T-helper 1 cell (primary cell): ENCODE data around the gene AIG1.

Experiments
- DNase-seq, 5 donors: peaks; one replicate each; pipeline ENCODE4 v3.0.0-alpha.2; 2012 to 2020

Gene AIG1

DNA sequence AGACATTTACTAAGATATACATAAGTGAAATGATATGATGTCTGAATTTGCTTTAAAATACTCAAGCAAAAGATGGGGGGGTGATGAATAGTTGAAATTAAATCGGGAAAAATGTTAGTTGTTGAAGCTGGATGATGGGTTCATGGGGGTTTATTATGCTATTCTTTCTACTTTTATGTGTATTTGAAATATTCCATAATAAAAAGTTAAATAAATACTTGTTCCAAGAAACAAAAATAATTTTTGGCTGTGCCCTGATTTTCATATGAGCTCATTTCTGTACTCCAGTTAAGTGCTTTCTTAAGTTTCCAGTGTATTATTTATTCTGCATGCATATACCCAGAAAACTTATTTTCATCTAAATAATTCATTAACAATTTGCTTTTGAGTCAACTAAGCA is 138.6 kb downstream of the AIG1 start:
- DNase-seq, result no peak

DNA sequence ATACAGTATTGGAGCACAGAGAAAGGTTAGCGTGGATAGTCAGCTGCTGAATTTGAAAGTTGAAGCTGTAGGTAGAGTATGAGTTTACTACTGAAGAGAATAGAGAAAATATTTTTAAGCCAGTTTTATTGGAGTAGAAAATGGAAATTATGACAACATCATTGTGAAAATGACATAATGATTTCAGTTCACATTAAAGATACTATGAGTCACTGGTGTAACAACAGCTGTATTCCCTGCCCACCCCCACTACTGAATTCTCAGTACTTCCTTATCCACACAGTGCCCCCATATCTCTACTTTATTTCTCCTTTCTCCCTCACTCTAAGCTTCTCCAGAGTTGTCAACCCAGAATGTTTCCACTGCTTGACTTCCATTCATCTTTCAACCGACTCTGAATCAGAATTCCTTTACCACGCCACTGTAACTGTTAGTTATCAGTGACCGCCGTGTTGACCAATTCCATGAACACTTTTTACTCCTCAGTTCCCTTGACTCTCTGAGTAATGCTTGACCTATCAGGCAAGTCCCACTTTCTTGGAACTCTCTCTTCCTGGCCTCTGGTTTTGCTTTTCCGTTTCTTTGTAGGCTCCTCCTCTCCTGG is 139.6 kb downstream of the AIG1 start:
- DNase-seq, result no peak

DNA sequence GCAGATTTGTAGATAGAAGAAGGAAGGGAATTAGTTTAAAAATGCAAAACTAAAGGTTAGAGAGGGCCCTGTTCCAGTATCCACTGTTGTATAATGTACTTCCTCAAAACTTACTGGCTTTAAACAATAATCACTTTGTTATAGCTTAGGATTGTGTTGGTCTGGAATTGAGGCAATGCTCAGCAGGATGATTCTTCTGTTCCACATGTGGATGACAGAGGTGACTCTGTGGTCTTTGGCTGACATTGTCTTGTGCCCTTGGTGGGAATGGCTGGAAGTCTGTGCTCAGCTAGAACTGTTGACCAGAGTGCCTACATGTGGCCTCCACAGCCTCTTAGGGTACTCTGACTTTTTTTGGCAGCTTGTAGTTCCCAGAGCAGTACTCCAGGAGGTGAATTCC is 143.4 kb downstream of the AIG1 start:
- no peak for DNase-seq

DNA sequence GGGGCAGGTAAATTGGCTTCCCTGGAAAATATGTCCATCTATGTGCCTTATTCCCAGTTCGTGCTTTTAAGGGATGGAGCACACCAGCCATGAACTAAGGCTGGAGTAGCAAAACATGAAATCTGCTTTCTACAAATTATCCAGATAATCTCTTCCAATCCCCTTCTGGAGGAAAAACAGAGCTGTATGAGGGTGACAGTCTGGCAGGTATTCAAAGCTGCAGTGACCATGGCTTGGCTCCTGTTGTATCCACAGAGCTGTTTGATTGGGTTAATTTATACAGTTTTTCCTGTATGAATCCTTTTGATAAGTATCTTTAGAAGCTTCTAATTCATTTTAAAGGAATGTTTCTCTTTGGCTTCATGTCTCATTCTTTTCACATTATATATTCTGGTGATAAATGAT is 144.4 kb downstream of the AIG1 start:
- DNase-seq, result no peak

DNA sequence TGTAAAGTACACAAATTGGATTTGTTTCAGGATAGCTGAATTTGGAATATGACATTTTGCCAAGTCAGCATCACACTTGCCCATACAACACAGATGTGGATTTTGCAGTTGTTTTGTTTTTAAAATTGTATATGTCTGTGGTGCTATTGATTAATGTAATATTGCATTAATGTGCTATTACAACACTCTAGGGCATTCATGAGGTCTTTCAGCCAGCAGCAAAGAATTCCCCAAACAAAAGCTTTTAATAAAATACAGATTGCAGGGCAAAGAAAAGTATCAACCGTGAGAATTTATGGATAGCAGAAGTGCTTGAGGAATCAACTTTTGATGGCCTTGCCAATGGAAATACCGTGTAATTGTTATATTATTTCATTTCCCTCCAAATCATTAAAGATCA is 144.9 kb downstream of the AIG1 start:
- no peak for DNase-seq

DNA sequence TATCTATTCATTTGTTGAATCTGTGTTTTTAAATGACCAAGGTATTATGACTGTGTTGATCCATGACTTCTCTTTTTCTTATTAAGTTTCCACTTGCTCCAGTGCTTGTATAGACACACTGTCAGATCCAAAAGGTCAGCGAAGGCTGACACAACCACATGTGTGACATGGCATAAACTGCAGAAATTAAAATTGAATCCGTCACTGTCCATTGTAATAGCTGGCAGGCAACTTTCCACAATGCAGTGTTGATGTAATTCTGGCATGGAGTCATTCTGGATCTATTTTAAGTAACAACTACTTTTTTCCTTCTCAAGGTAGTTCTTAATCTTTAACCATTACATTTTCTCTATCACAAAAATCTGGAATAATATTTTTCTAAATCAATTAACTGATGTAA is 145.3 kb downstream of the AIG1 start:
- DNase-seq, result no peak

DNA sequence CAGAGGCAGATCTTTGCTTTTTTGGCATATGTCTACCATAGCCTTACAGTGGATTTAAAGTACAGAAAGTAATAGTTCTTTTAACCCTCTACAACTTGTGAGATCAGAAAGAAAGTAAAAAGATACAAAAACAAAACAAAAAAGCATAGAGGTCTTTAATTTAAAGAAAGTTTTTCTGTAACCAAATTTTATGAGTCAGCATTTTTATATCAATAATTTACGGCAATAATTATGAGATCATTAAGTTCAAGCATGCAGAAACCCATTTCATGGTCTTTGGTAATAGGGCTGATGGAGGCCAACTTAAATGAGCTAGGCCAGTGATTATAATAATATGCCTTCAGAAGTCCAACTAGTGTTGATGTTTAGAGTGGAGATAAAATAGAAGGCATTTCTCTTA is 145.9 kb downstream of the AIG1 start:
- DNase-seq, result no peak

DNA sequence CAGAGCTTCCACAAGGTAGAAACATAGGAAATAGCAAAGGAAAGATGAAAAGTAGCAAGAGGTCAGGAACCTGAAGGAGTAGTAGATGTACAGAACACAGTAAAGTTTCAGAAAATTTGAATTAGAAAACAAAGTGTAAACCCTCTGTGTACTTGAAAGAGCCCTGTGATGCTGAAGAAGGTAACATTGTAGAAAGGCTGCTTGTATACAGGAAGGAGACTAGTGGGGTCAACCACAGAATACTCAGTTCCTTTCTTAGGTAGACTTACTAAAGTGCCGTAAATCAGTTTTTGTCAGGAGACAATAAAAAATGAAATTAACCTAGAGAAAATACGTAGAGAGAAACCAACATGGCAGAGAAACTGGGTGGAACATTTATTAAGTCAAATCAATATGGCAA is 149.7 kb downstream of the AIG1 start:
- DNase-seq, result no peak

DNA sequence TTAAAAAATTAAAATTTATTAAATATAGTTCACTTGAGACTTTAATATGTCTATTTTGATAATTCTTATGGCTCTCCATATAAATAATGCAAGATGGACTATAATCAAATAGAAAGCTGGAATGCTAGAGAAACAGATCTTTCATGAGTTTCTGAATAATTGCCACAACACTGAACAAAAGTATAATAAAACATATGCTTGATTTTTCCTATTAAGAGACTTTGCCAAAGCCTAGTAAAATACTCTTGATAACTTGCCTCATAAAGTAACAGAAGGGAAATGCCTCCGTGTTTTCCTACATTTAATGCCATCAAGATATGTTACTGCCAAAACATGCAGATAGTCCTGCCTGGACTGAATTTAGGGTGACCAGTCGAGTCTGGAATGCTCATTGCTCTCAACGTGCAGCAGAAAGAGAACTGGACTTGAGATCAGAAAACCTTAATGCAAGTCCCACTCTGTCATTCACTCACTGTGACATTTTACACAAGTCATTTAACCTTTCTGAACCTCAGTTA is 153.2 kb downstream of the AIG1 start:
- no peak for DNase-seq

DNA sequence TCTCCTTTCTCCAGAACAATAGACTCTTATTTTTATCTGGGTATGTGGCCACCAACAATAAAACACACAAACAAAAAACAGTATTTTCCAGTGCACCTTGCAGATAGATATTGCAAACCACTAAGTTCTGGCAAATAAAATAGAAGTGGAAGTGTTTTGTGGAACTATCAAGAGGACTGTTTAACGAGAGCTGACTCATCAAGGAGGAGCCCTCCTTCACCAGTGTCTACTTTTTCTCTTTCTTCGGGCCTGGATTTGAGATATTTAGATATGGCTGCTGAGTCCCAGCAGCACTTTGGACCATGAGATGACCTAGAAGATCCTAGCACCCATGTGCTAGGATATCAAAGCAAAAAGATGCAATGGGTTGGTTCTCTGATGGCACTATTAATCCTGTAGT is 154.7 kb downstream of the AIG1 start:
- DNase-seq, result no peak

DNA sequence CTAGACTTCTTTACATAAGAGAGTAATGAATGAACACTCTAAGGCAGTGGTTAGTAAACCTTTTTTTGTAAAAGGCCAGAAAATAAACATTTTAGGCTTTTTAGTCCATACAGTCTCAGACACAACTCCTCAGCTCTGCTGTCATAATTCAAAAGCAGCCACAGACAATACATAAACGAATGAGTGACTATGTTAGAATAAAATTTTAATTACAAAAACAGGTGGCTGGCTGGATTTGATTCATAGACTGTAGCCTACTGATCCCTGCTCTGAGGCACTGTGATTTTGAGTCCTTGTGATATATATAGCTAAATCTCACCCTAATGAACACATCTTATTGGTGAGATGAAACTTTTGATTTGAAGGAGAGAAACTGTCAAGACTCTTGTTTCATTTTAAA is 155.1 kb downstream of the AIG1 start:
- DNase-seq, result no peak

DNA sequence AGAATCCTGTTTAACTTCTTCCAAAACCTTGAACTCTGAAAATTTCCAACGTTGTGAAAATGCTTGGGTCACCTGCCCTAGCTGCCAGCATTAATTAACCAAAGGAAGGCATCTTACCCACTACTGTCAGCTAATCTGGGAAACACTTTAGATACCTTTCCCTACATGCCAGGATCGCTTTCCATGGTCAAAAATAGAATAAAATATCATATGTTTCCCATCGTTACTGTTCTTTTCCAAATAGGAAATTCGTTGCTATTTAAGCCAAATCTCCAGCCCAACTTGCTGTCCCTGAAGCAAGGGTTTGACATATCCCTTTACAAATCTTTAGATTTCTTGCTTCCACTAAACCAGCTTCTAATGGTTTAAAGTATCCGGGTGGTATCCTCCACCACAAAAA is 157.5 kb downstream of the AIG1 start:
- DNase-seq, result no peak

DNA sequence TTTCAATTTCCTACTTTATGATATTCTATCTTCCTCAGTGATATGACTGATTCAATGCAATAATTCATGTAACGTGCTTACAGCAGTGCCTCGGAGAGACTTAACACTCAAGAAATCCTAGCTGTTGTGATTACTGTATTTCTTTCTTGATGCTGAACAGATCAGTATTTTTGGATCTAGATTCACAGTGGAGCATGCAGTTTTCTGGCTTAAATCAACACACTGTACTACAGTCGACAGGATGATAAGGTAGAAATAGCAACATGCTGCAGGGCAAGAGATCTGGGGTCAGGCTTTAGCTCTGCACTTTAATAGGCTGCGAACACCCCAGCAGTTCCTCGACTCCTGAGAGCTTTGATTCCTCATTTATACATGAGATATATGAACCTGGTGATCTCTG is 161.0 kb downstream of the AIG1 start:
- DNase-seq, result no peak

DNA sequence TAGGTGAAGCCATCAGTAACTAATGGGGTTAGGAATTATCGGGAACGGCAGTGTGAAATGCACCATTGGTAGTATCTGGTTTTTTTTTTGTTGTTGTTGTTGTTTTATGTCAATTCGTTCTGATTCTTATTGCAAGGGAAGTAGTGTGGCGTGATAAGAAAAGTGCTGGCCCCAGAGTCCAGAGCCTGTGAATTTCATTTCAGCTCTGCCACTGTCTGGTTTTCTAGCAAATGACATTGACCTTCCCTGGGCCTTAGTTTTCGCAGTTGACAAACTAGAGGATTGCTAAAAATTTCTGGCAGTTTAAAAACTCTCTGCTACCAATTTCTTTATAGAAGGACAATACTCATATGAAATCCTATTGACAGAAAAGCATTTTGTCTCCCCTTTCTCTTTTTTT is 161.6 kb downstream of the AIG1 start:
- no peak for DNase-seq

DNA sequence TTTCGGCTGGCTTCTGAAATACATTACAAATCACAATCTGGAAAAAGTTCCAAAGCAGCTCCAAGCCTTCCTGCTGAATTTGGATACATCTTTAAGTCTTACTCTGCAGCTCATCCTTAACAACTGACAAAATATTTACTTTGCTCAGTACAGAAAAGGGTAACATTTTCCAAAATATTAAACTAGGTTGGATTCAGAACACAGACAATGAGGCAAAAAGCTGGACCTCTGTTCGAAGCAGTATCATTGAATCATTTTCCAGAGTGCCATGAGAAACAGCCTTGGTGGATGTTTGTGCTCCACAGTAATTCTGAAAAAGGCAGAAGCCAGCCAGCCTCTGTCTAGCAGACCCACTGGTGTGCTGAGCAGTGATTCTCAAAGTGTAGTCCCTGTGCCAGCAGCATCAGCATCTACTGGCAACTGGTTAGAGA is 162.1 kb downstream of the AIG1 start:
- DNase-seq, result no peak

DNA sequence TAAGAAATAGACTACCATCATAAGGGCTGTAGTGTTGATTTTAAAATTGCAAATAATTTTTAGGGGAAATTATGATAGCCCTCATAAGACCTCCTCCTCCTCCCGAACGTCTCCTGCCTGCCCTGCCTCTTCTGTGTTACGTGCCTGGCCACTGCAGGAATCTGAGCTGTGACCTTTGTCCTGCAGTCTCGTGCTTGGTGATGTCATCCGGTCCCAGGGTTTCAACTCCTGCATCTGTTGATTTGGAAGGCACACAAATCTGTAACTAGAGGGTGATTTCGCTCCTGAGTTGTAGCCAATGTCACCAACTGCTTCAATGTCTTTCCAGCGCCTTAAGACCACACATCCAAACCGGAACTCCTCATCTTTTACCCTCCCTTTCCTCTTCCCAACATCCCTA is 163.2 kb downstream of the AIG1 start:
- DNase-seq, result no peak

DNA sequence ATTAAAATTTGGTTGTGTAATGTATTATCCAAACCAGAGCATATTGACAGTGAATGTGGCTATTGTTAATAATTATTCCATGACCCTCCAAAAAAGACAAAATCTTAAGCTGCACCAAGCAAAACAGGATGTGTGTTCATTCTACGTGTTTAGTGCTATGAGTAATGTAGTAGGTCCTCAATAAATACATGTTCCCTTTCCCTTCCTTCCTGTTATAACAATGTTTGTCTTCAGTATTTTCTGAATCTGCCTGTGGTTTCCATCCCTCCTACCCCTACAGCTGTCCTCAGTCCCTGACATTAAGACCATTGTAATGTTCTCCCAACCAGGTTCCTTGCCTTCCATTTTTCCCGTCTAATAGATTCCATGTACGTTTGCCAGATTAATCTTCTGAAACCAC is 163.8 kb downstream of the AIG1 start:
- DNase-seq, result no peak

DNA sequence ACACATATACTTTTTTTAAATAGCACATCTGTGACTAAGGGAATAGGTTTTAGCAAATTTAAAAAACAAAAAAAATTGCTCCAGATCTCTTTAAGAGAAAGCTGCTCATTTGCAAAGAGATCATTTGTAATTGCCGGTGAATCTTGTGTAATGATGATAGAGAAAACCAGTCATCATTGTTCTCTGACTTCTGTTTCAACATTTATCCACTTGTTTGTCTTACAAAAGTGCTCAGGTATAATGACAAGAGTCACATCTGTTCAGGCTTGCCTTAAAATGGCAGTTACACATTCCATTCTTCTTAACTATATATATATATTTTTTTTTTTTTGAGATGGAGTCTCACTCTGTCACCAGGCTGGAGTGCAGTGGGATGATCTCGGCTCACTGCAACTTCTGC is 165.2 kb downstream of the AIG1 start:
- DNase-seq, result no peak

DNA sequence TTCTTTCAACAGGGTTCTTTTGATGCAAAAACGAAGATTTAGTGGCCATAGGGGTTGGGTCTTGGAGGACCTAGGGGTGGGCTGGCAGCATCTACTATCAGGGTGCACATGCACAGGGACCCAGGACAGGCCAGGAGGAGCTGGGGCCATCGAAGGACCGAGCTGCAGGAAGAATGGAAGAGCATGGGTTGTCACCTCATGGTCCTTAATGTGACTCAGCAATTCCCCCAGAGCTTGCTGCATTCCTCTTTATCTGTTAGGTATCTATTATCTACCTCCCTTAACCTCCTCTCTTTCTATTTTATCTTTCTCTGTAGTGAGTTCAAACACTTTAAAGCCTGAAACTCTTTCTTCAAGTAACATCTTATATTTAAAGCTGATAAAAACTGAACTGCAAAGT is 167.0 kb downstream of the AIG1 start:
- DNase-seq, result no peak

DNA sequence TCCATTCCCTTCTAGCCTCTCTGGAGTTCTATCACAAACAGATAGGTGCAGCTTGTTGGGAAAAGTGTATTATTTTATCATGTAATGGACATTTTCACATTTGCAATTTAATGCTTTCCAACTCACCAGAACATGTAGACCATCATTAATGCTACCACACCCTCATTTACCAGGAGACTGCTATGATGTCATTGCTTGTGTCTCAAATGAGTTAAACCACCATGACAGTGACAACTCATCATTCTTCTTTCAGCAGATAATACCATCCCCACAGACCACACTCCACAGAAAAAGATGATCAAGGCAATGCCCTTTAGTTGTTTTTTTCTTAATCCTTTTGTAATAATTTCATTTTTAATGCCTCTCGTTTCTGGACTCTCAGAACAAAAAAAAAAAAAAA is 168.7 kb downstream of the AIG1 start:
- DNase-seq, result no peak

DNA sequence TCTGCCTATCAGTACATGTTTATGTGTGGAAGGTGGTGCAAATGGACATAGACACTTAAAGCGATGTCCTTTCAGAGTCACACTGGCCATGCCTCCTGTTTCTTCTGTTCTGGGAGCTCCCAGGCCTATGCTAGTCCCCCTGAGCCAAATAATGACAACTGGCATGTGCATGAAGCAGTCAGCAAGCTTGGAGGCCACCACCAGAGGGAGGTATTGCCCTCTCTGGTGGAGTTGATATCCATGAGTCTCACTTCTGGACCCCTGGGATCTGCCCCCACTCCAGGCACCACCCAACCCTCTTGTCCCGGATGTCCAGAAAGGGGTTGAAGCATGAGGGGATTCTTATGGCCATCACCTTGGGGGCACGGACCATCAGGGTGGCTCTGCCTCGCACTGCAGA is 172.2 kb downstream of the AIG1 start:
- peak in 2 of 5 donors; percentile 1 to 12 for DNase-seq

DNA sequence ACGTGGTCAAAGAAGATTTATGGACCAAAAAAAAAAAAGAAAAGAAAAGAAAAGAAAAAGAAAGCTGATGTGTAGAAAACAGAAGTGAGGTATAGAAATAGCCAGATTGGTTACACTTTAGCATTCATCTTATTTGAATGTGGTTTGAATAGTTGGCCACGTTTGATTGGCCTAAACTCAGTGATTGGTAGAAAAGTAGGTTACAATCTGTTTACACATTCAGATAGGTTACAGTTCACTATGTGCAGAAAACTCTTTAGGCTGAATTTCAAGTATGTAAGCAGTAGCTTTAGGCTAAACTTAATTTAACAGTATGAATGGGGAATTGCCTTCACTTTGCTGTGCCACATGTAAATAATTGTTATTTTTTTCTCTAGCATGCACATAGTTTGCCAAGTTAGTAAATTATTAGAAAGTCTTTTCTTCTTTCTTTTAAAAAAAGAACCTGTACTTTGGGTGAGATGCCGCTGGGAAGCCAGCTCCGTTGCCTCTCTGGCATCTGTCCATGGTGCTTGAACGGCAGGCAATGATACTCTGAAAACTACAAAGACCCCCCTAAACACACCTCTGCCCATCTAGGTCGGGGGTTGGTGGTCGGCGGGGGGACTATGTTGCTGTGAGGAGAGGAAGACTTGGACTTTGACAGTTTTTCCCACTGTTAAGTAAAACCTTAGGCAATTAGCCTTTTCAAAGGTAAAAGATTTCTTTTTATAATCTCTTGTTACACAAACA is 173.0 kb downstream of the AIG1 start:
- DNase-seq, result no peak

DNA sequence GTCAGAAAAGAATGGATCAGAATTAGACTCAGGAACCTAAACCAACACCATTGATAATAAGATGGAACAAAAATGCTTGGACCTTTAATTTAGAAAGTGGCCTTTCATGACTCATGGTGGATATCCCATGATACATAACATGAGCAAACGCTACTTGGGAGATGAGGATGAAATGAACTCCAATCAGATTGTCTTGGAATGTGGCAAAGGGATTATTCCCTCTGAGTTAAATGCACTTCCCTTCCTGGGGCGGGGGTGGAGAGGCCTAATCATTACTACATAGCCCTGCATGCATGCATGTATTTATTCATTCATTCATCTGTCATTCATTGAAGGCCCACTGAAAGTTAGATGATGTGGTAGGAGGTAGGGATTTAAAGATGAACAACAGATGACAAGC is 174.0 kb downstream of the AIG1 start:
- DNase-seq, result no peak

DNA sequence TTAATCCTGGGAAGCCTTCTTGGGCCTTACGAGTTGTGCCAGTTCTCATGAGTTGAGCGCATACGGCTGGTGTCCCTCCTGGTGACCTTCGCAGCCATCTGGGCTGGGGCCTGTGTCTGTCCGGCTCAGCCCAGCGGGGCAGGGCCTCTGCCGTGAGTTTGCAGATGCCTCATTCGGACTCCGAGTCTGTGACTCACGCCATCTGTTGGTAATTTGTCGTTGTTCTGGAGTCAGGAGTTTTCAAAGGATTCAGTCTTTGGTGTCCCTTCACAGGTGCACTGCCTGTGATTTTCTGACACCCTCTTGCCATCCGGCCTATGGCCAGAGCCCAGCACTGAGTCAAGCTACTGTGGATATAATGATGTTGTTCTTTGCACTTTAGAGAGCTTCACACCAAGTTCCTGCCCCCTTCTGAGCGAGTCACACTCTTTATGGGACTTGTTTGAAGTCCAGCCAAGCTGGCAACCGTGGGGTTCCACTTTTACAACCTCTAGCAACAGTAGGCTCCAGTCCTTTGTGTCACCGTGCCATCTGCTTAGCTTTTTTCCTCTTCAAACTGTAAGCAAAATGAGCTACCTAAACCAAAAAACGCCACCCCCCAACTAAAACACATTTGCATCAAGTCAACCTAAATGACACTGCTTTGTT is 175.6 kb downstream of the AIG1 start:
- DNase-seq, result no peak
